ENCODE data around the gene VCAN.

DNA sequence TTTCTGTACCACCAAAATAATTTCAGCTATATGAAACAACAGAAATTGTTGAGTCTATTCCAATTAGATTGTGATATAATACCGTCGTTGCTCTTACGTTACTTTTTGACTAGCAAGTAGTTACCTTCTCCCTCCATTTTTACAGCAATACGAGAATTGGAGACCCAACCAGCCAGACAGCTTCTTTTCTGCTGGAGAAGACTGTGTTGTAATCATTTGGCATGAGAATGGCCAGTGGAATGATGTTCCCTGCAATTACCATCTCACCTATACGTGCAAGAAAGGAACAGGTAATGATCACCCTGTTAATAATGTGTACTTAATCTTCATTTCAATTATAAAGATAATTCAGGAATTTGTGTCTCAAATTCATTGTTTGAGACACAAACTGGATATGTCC is 100.7 kb downstream of the VCAN start:
- TF ChIP-seq, protein P1, sequence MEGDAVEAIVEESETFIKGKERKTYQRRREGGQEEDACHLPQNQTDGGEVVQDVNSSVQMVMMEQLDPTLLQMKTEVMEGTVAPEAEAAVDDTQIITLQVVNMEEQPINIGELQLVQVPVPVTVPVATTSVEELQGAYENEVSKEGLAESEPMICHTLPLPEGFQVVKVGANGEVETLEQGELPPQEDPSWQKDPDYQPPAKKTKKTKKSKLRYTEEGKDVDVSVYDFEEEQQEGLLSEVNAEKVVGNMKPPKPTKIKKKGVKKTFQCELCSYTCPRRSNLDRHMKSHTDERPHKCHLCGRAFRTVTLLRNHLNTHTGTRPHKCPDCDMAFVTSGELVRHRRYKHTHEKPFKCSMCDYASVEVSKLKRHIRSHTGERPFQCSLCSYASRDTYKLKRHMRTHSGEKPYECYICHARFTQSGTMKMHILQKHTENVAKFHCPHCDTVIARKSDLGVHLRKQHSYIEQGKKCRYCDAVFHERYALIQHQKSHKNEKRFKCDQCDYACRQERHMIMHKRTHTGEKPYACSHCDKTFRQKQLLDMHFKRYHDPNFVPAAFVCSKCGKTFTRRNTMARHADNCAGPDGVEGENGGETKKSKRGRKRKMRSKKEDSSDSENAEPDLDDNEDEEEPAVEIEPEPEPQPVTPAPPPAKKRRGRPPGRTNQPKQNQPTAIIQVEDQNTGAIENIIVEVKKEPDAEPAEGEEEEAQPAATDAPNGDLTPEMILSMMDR (IDR thresholded peaks at IDR 0.05; ENCODE audit: poor library complexity, severe bottlenecking), result no peak
- no peak for TF ChIP-seq RAD21 (conservative IDR thresholded peaks at IDR 0.05)
- TF ChIP-seq, protein P2, sequence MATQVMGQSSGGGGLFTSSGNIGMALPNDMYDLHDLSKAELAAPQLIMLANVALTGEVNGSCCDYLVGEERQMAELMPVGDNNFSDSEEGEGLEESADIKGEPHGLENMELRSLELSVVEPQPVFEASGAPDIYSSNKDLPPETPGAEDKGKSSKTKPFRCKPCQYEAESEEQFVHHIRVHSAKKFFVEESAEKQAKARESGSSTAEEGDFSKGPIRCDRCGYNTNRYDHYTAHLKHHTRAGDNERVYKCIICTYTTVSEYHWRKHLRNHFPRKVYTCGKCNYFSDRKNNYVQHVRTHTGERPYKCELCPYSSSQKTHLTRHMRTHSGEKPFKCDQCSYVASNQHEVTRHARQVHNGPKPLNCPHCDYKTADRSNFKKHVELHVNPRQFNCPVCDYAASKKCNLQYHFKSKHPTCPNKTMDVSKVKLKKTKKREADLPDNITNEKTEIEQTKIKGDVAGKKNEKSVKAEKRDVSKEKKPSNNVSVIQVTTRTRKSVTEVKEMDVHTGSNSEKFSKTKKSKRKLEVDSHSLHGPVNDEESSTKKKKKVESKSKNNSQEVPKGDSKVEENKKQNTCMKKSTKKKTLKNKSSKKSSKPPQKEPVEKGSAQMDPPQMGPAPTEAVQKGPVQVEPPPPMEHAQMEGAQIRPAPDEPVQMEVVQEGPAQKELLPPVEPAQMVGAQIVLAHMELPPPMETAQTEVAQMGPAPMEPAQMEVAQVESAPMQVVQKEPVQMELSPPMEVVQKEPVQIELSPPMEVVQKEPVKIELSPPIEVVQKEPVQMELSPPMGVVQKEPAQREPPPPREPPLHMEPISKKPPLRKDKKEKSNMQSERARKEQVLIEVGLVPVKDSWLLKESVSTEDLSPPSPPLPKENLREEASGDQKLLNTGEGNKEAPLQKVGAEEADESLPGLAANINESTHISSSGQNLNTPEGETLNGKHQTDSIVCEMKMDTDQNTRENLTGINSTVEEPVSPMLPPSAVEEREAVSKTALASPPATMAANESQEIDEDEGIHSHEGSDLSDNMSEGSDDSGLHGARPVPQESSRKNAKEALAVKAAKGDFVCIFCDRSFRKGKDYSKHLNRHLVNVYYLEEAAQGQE (IDR thresholded peaks at IDR 0.05; ENCODE audit: borderline replicate concordance), result no peak
- TF ChIP-seq EZH2 (IDR thresholded peaks at IDR 0.05; ENCODE audit: borderline replicate concordance, insufficient read depth, low read length, poor library complexity, severe bottlenecking), result no peak
- no peak for TF ChIP-seq POLR2AphosphoS5 (IDR thresholded peaks at IDR 0.05)
- no peak for TF ChIP-seq EP300 (conservative IDR thresholded peaks at IDR 0.05; ENCODE audit: poor library complexity, severe bottlenecking)
- TF ChIP-seq TAF1 (IDR thresholded peaks at IDR 0.05; ENCODE audit: low read depth), result no peak
- no peak for TF ChIP-seq MXI1 (conservative IDR thresholded peaks at IDR 0.05; ENCODE audit: poor library complexity, severe bottlenecking)
- TF ChIP-seq SMC3 (conservative IDR thresholded peaks at IDR 0.05; ENCODE audit: poor library complexity), result no peak

Data from neural cell (in vitro differentiated cells).